Fibroblast of lung (primary cell): ENCODE measurements around the gene TRIM46.
"Not testable (repeated sequence)": the region's sequence is repeated elsewhere in the genome, so short reads cannot be mapped to it uniquely, and the experiment has no call there.

Experiments
- EZH2 ChIP-seq: IDR thresholded peaks from 2 replicates; pipeline ENCODE4 v1.5.1; 2012; ENCODE audit warnings: low read length, control low read depth, mild to moderate bottlenecking; ENCODE audit errors: missing control alignments
- TF ChIP-seq, protein P1 (sequence below), 2 donors: IDR thresholded peaks in 1 of 2; conservative IDR thresholded peaks in 1 of 2; 1 replicate in 1 of 2; 2 replicates in 1 of 2; pipeline ENCODE4 v1.5.1; 2011 to 2012; ENCODE audit warnings: low read length in 2 of 2, control low read depth in 1 of 2, inconsistent platforms in 1 of 2, low read depth in 1 of 2, mild to moderate bottlenecking in 1 of 2

DNA sequence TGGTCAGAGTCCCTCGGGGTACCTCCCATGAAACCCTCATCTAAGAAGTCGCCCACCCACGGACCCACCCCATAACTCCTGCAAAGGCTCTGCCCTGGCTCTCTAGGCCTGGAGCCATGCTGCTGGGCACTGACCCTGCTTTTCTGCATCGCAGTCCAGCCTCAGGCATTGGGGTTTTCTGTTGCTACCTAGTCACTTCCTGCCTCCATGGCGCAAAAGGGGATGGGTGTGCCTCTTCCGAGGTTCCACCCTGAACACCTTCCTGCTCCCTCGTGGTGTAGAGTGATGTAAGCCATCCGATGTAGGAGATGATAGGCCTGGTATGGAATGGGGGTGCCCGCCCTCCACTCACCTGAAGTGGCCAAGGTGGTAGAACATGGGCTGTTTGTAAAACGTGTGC lies 41.1 kb downstream of the TRIM46 start:
- TF ChIP-seq, protein P1, sequence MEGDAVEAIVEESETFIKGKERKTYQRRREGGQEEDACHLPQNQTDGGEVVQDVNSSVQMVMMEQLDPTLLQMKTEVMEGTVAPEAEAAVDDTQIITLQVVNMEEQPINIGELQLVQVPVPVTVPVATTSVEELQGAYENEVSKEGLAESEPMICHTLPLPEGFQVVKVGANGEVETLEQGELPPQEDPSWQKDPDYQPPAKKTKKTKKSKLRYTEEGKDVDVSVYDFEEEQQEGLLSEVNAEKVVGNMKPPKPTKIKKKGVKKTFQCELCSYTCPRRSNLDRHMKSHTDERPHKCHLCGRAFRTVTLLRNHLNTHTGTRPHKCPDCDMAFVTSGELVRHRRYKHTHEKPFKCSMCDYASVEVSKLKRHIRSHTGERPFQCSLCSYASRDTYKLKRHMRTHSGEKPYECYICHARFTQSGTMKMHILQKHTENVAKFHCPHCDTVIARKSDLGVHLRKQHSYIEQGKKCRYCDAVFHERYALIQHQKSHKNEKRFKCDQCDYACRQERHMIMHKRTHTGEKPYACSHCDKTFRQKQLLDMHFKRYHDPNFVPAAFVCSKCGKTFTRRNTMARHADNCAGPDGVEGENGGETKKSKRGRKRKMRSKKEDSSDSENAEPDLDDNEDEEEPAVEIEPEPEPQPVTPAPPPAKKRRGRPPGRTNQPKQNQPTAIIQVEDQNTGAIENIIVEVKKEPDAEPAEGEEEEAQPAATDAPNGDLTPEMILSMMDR (conservative IDR thresholded peaks at IDR 0.05 in 1 of 2, IDR thresholded peaks at IDR 0.05 in 1 of 2; ENCODE audit: low read depth in 1 of 2, low read length in 2 of 2), result not testable (repeated sequence)
- TF ChIP-seq EZH2, result not testable (repeated sequence)
